Naive thymus-derived CD4-positive, alpha-beta T cell (primary cell): ENCODE measurements around the gene RHOJ. TPM values are rescaled to one million over a fixed set of nuclear protein-coding genes. Genes with fewer than 3 reads are reported as not detected.
"Not testable (repeated sequence)": the region's sequence is repeated elsewhere in the genome, so short reads cannot be mapped to it uniquely, and the experiment has no call there.

Experiments
- ATAC-seq: fragments of 150-1000 bp; cut with Tn5 transposase; 2 replicates; pipeline ENCODE4 v1.10.0; 2021; ENCODE audit warnings: mild to moderate bottlenecking, moderate library complexity
- CTCF ChIA-PET: fragments of 350-600 bp; sonication (Branson Sonifier 250); formaldehyde crosslinking; loops from one replicate; lab custom pipeline; 2021; ENCODE audit warnings: antibody characterized with exemption; lab: Charles Lee
- POLR2A ChIA-PET: fragments of 350-600 bp; sonication (Branson Sonifier 250); formaldehyde crosslinking; loops from one replicate; lab custom pipeline; 2021; ENCODE audit warnings: antibody characterized with exemption, inconsistent platforms; lab: Charles Lee
- DNase-seq, 9 donors: peaks; one replicate each; pipeline versions ENCODE4 v3.0.0 to v3.0.0-alpha.2; 2020 to 2022; ENCODE audit warnings: mixed read lengths in 1 of 9
- H3K27ac ChIP-seq: one replicate; pipeline ENCODE4 v1.7.0; 2013; ENCODE audit warnings: mild to moderate bottlenecking, low read depth, low read length, moderate library complexity
- H3K27me3 ChIP-seq, 2 donors: one replicate each; pipeline ENCODE4 v1.7.0; 2013; ENCODE audit warnings: low read length in 2 of 2, mild to moderate bottlenecking in 2 of 2, moderate library complexity in 2 of 2; ENCODE audit not compliant: control insufficient read depth in 2 of 2, insufficient read depth in 2 of 2
- H3K36me3 ChIP-seq, 3 experiments: 1 replicate in 2 of 3; 2 replicates in 1 of 3; pipeline ENCODE4 v1.7.0; 2013; ENCODE audit warnings: low read length in 3 of 3, mild to moderate bottlenecking in 3 of 3, moderate library complexity in 1 of 3; ENCODE audit not compliant: insufficient read depth in 3 of 3, control insufficient read depth in 2 of 3
- H3K4me1 ChIP-seq, 2 donors: one replicate each; pipeline ENCODE4 v1.7.0; 2013; ENCODE audit warnings: low read length in 2 of 2, mild to moderate bottlenecking in 2 of 2, moderate library complexity in 1 of 2; ENCODE audit not compliant: control insufficient read depth in 2 of 2, insufficient read depth in 2 of 2
- H3K4me3 ChIP-seq: 2 replicates; pipeline ENCODE4 v1.7.0; 2013; ENCODE audit warnings: mild to moderate bottlenecking, low read length
- H3K9me3 ChIP-seq, 3 experiments: 1 replicate in 2 of 3; 2 replicates in 1 of 3; pipeline ENCODE4 v1.7.0; 2013; ENCODE audit warnings: low read length in 3 of 3; ENCODE audit not compliant: control insufficient read depth in 2 of 3
- H3K27ac Mint-ChIP-seq, 9 donors: one replicate each; pipeline ENCODE4 v1.8.0; 2020 to 2022; ENCODE audit warnings: mixed read lengths in 9 of 9, mild to moderate bottlenecking in 8 of 9, moderate library complexity in 5 of 9, inconsistent platforms in 2 of 9
- H3K27me3 Mint-ChIP-seq, 5 donors: one replicate each; pipeline ENCODE4 v1.8.0; 2021 to 2022; ENCODE audit warnings: mixed read lengths in 5 of 5, mild to moderate bottlenecking in 1 of 5
- H3K36me3 Mint-ChIP-seq, 5 donors: one replicate each; pipeline ENCODE4 v1.8.0; 2020 to 2022; ENCODE audit warnings: mixed read lengths in 5 of 5, mild to moderate bottlenecking in 3 of 5, inconsistent platforms in 1 of 5
- H3K4me1 Mint-ChIP-seq, 7 donors: one replicate each; pipeline ENCODE4 v1.8.0; 2020 to 2022; ENCODE audit warnings: mixed read lengths in 7 of 7, mild to moderate bottlenecking in 3 of 7, inconsistent platforms in 1 of 7
- H3K4me3 Mint-ChIP-seq, 10 donors: one replicate each; pipeline ENCODE4 v1.8.0; 2020 to 2022; ENCODE audit warnings: mild to moderate bottlenecking in 10 of 10, mixed read lengths in 10 of 10, moderate library complexity in 6 of 10, inconsistent platforms in 2 of 10
- H3K9me3 Mint-ChIP-seq, 11 donors: one replicate each; pipeline ENCODE4 v1.8.0; 2020 to 2022; ENCODE audit warnings: mixed read lengths in 11 of 11, mild to moderate bottlenecking in 4 of 11, inconsistent platforms in 1 of 11, moderate library complexity in 1 of 11
- intact Hi-C, 2 donors: fragments of 100-400 bp; cut with micrococcal nuclease; formaldehyde crosslinking; loops; one replicate each; pipeline ENCODE4 v1.15.1; 2023
- polyA plus RNA-seq, 2 donors: library from polyadenylated mRNA; unstranded; fragments of 300-500 nt; fragmentation: Illumina TruSeq; gene quantifications; one replicate each; pipeline ENCODE4 v1.2.3, GENCODE V29; 2021
- total RNA-seq, 6 experiments: library from RNA in 5 of 6; stranded (reverse) in 5 of 6; gene quantifications; 1 replicate in 5 of 6; 2 replicates in 1 of 6; pipeline ENCODE4 v1.2.3 and lab custom pipeline; 2021 to 2026

The RHOJ gene
- total and polyA plus RNA-seq, 7 experiments from 2014 or later: not detected

- ATAC-seq: no peak
- H3K4me1 Mint-ChIP-seq: no peaks in the 10 kb centered on the region
- H3K4me3 Mint-ChIP-seq: no peak overlapping the region
- Histone ChIP-seq H3K4me3 (no peak overlapping the region), H3K4me1 (no peaks in the 10 kb centered on the region), H3K36me3 (no peaks in the 10 kb centered on the region), H3K27me3 (no peaks in the 10 kb centered on the region), H3K27ac (no peak overlapping the region), H3K9me3 (no peaks in the 10 kb centered on the region)
- DNase-seq: no peak
- intact Hi-C loops: no loop called here
- H3K9me3 Mint-ChIP-seq: no peaks in the 10 kb centered on the region
- peaks cover 0 to 6% (median 3%) of the 10 kb centered on the region in 5 donors for H3K27me3 Mint-ChIP-seq
- H3K27ac Mint-ChIP-seq: no peak overlapping the region
- POLR2A ChIA-PET: no interaction called here
- H3K36me3 Mint-ChIP-seq: no peaks in the 10 kb centered on the region
- CTCF ChIA-PET: no interaction called here
Measured at GRCh38 chr14:63277591-63278183, 73.4 kb downstream of the RHOJ start.

DNA sequence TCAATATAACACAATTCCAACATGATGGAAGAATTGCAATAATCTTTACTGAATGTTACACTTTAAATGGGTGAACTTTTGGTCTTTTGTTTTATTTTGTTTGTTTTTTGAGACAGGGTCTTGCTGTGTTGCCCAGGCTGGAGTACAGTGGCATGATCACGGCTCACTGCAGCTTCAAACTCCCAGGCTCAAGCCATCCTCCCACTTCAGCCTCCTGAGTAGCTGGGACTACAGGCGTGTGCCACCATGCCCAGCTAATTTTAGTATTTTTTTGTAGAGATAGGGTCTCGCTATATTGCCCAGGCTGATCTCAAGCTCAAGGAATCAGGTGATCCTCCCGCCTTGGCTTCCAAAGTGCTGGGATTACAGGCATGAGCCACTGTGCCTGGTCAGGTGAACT is 75.7 kb downstream of the RHOJ start:
- H3K4me3 ChIP-seq, ATAC-seq, H3K4me1 Mint-ChIP-seq, H3K4me3 Mint-ChIP-seq, H3K27ac Mint-ChIP-seq, POLR2A ChIA-PET, H3K27me3 Mint-ChIP-seq, H3K27me3 ChIP-seq, DNase-seq, H3K36me3 ChIP-seq, H3K4me1 ChIP-seq, H3K9me3 Mint-ChIP-seq, H3K9me3 ChIP-seq, H3K27ac ChIP-seq, intact Hi-C loops, CTCF ChIA-PET, H3K36me3 Mint-ChIP-seq: not testable (repeated sequence)

DNA sequence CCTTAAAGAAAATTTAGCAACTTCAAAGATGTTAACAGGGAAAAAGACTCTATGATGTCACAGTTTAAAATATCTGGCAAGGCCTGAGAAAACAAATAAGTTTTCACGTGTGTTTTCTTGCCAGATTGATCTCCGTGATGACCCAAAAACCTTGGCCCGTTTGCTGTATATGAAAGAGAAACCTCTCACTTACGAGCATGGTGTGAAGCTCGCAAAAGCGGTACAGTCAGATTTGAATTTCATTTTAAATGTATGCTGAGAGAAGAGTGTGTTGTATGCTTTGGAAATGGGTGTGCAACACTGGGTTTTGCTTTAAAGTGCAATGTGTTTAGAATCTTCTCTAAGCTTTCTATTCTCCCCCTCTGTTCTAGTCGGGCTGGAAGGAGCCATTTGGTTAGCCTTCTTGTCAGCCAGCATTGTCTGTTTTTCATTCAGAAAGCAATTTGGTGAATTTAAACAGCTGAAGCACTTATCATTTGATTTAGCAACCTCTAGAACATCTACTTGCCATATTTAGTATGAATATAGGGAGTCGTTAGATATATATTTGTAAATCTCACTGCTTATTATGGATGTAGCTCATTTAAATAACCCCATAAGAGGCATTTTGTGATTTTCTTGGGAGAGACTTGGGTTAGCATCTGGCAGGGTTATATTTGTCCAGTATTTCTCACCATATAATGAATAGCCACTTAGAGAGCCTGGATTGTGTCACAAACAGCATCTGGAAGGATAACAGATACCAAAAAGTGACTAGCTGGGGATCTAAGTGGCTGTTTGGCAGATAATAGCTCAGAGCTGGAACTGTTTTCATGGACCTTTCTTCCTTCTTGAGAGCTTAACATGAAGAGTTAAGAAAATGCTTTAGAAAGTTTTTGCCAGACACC is 79.0 kb downstream of the RHOJ start:
- Histone ChIP-seq H3K4me3 (no peak overlapping the region), H3K27ac (no peak overlapping the region), H3K36me3 (no peaks in the 10 kb centered on the region), H3K27me3 (no peaks in the 10 kb centered on the region), H3K4me1 (peaks cover 0 to 6% of the 10 kb centered on the region in 2 donors), H3K9me3 (no peaks in the 10 kb centered on the region)
- no peaks in the 10 kb centered on the region for H3K4me1 Mint-ChIP-seq
- no peak overlapping the region for H3K27ac Mint-ChIP-seq
- no peaks in the 10 kb centered on the region for H3K9me3 Mint-ChIP-seq
- H3K4me3 Mint-ChIP-seq: no peak overlapping the region
- POLR2A ChIA-PET: no interaction called here
- intact Hi-C loops: no loop called here
- H3K27me3 Mint-ChIP-seq: peaks cover 0 to 8% (median 3%) of the 10 kb centered on the region in 5 donors
- no peak for DNase-seq
- CTCF ChIA-PET: interaction anchor here (0.6 kb wide), 1 partner anchor 51 kb away, joined by 3 read pairs; no protein-coding TSS in a partner anchor
- no peak for ATAC-seq
- H3K36me3 Mint-ChIP-seq: no peaks in the 10 kb centered on the region

GRCh38 chr14:63283884-63284248 is 79.6 kb downstream of the RHOJ start:
- Mint-ChIP-seq H3K4me1 (no peaks in the 10 kb centered on the region), H3K27me3 (peaks cover 0 to 9% (median 3%) of the 10 kb centered on the region in 5 donors), H3K36me3 (no peaks in the 10 kb centered on the region), H3K4me3 (no peak overlapping the region), H3K9me3 (no peaks in the 10 kb centered on the region), H3K27ac (no peak overlapping the region)
- no peaks in the 10 kb centered on the region for H3K27me3 ChIP-seq
- H3K27ac ChIP-seq: no peak overlapping the region
- intact Hi-C loops: no loop called here
- DNase-seq: no peak
- H3K9me3 ChIP-seq: no peaks in the 10 kb centered on the region
- peaks cover 0 to 6% of the 10 kb centered on the region in 2 donors for H3K4me1 ChIP-seq
- ChIA-PET CTCF (no interaction called here), POLR2A (no interaction called here)
- no peak overlapping the region for H3K4me3 ChIP-seq
- ATAC-seq: no peak
- H3K36me3 ChIP-seq: no peaks in the 10 kb centered on the region

DNA sequence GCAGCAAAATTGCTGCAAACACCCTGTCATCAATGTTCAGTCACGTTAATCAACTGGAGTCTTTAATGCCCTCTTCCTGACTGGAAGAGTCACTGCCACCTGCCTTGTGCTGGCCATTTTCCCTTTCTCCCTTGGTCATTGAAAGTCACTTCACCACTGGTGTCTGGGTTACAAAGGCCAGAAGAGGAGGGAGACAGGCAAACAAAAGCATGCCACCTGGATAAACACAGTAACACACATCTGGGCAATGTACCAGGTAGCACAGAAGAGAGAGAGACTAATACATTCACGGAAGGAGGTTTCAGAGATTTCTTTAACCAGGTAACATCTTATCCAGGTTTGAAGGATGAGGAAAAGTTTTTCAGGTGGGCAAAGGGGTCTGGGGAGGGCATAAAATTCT is 81.8 kb downstream of the RHOJ start:
- no peak overlapping the region for H3K4me3 ChIP-seq
- ATAC-seq (no peak), DNase-seq (no peak)
- H3K36me3 Mint-ChIP-seq: no peaks in the 10 kb centered on the region
- H3K27ac ChIP-seq: no peak overlapping the region
- H3K4me1 ChIP-seq: peaks cover 0 to 6% of the 10 kb centered on the region in 2 donors
- H3K27me3 Mint-ChIP-seq: peaks cover 0 to 17% (median 11%) of the 10 kb centered on the region in 5 donors
- peaks cover 0 to 1% (median 0%) of the 10 kb centered on the region in 11 donors for H3K9me3 Mint-ChIP-seq
- no peaks in the 10 kb centered on the region for H3K4me1 Mint-ChIP-seq
- CTCF ChIA-PET: no interaction called here
- H3K27ac Mint-ChIP-seq: no peak overlapping the region
- no peaks in the 10 kb centered on the region for H3K36me3 ChIP-seq
- intact Hi-C loops: no loop called here
- H3K9me3 ChIP-seq: no peaks in the 10 kb centered on the region
- POLR2A ChIA-PET: no interaction called here
- H3K27me3 ChIP-seq: no peaks in the 10 kb centered on the region
- no peak overlapping the region for H3K4me3 Mint-ChIP-seq

GRCh38 chr14:63287666-63288483 is 83.6 kb downstream of the RHOJ start:
- Mint-ChIP-seq H3K9me3 (peaks cover 0 to 2% (median 0%) of the 10 kb centered on the region in 11 donors), H3K36me3 (no peaks in the 10 kb centered on the region), H3K27me3 (peaks cover 2 to 29% (median 17%) of the 10 kb centered on the region in 5 donors), H3K4me3 (no peak overlapping the region), H3K4me1 (no peaks in the 10 kb centered on the region), H3K27ac (no peak overlapping the region)
- DNase-seq (no peak), ATAC-seq (no peak)
- intact Hi-C loops: no loop called here
- ChIA-PET POLR2A (no interaction called here), CTCF (no interaction called here)
- H3K4me3 ChIP-seq: no peak overlapping the region
- no peaks in the 10 kb centered on the region for H3K9me3 ChIP-seq
- no peaks in the 10 kb centered on the region for H3K36me3 ChIP-seq
- H3K27ac ChIP-seq: no peak overlapping the region
- H3K4me1 ChIP-seq: peaks cover 0 to 6% of the 10 kb centered on the region in 2 donors
- no peaks in the 10 kb centered on the region for H3K27me3 ChIP-seq
